WTC11 (cell line): ENCODE data around the gene IFT27. TPM values are rescaled to one million over a fixed set of nuclear protein-coding genes. Genes with fewer than 3 reads are reported as not detected.
A peak's percentile ranks its signal among the peaks of the same experiment; 100 is the strongest.

Experiments
- ATAC-seq: fragments of 200-7000 bp; cut with Tn5 transposase; 2 replicates; pipeline ENCODE4 v1.10.0; 2021; ENCODE audit warnings: mild to moderate bottlenecking, moderate library complexity
- CTCF ChIA-PET: fragments of 300-600 bp; sonication (Branson Sonifier 250); formaldehyde crosslinking; loops from one replicate; lab custom pipeline; 2021; ENCODE audit warnings: antibody characterized with exemption; lab: Charles Lee
- POLR2A ChIA-PET: fragments of 350-600 bp; sonication (Branson Sonifier 250); formaldehyde crosslinking; loops from one replicate; lab custom pipeline; 2021; ENCODE audit warnings: antibody characterized with exemption; lab: Charles Lee
- DNase-seq: peaks from one replicate; pipeline ENCODE4 v3.0.0; 2021; ENCODE audit warnings: low spot score
- H3K27ac Mint-ChIP-seq: 2 replicates; pipeline ENCODE4 v1.8.0; 2021; ENCODE audit warnings: mixed read lengths
- H3K27me3 Mint-ChIP-seq: 2 replicates; pipeline ENCODE4 v1.8.0; 2021; ENCODE audit warnings: low read depth, mild to moderate bottlenecking, moderate library complexity, mixed read lengths
- H3K36me3 Mint-ChIP-seq: 2 replicates; pipeline ENCODE4 v1.8.0; 2021; ENCODE audit warnings: mixed read lengths
- H3K4me1 Mint-ChIP-seq: 2 replicates; pipeline ENCODE4 v1.8.0; 2022; ENCODE audit warnings: mixed read lengths
- H3K4me3 Mint-ChIP-seq: 2 replicates; pipeline ENCODE4 v1.8.0; 2021; ENCODE audit warnings: mild to moderate bottlenecking, moderate library complexity, mixed read lengths
- H3K9me3 Mint-ChIP-seq: 2 replicates; pipeline ENCODE4 v1.8.0; 2021; ENCODE audit warnings: mixed read lengths
- ATF1 ChIP-seq: sonication (generic); formaldehyde crosslinking; IDR thresholded peaks from 2 replicates; pipeline ENCODE4 v1.8.1; 2023; ENCODE audit warnings: mild to moderate bottlenecking, moderate library complexity, missing genetic modification reagents
- EMX1 ChIP-seq: fragments of 250-450 bp; sonication (Bioruptor Pico); IDR thresholded peaks from 2 replicates; pipeline ENCODE4 v1.8.0; 2021; ENCODE audit warnings: mild to moderate bottlenecking
- ESRRA ChIP-seq: sonication (generic); formaldehyde crosslinking; IDR thresholded peaks from 2 replicates; pipeline ENCODE4 v1.8.1; 2022; ENCODE audit warnings: mild to moderate bottlenecking, missing genetic modification reagents, borderline replicate concordance
- FOXJ3 ChIP-seq: sonication (generic); formaldehyde crosslinking; IDR thresholded peaks from 2 replicates; pipeline ENCODE4 v1.9.0; 2021; ENCODE audit warnings: missing genetic modification reagents, mild to moderate bottlenecking, borderline replicate concordance
- GRHL2 ChIP-seq: fragments of 250-450 bp; sonication (Bioruptor Pico); IDR thresholded peaks from 2 replicates; pipeline ENCODE4 v1.8.0; 2022; ENCODE audit warnings: mild to moderate bottlenecking, moderate library complexity; ENCODE audit not compliant: insufficient replicate concordance, severe bottlenecking
- HMGA2 ChIP-seq: fragments of 250-450 bp; sonication (Bioruptor Pico); IDR thresholded peaks from 2 replicates; pipeline ENCODE4 v1.4.0; 2021; ENCODE audit warnings: mild to moderate bottlenecking, moderate library complexity
- IRF2 ChIP-seq: sonication (generic); formaldehyde crosslinking; IDR thresholded peaks from 2 replicates; pipeline ENCODE4 v1.8.0; 2022; ENCODE audit warnings: low read depth, missing genetic modification reagents, borderline replicate concordance
- MYBL2 ChIP-seq: sonication (generic); formaldehyde crosslinking; IDR thresholded peaks from 2 replicates; pipeline ENCODE4 v1.8.1; 2023; ENCODE audit warnings: mild to moderate bottlenecking, moderate library complexity, missing genetic modification reagents
- NFYB ChIP-seq: sonication (generic); formaldehyde crosslinking; conservative IDR thresholded peaks from 2 replicates; pipeline ENCODE4 v1.8.0; 2022; ENCODE audit warnings: low read depth, missing genetic modification reagents
- OVOL2 ChIP-seq: fragments of 250-450 bp; sonication (Bioruptor Pico); IDR thresholded peaks from 2 replicates; pipeline ENCODE4 v1.9.0; 2021; ENCODE audit warnings: mild to moderate bottlenecking, borderline replicate concordance
- PREB ChIP-seq: sonication (generic); formaldehyde crosslinking; IDR thresholded peaks from 2 replicates; pipeline ENCODE4 v1.8.1; 2022; ENCODE audit warnings: mild to moderate bottlenecking, missing genetic modification reagents, moderate library complexity, borderline replicate concordance
- PRRX2 ChIP-seq: fragments of 250-450 bp; sonication (Bioruptor Pico); IDR thresholded peaks from 2 replicates; pipeline ENCODE4 v1.8.0; 2021; ENCODE audit warnings: mild to moderate bottlenecking
- RORB ChIP-seq: fragments of 250-450 bp; sonication (Bioruptor Pico); IDR thresholded peaks from 2 replicates; pipeline ENCODE4 v1.9.0; 2021; ENCODE audit warnings: mild to moderate bottlenecking
- SMAD3 ChIP-seq: sonication (generic); formaldehyde crosslinking; IDR thresholded peaks from 2 replicates; pipeline ENCODE4 v1.8.0; 2022; ENCODE audit warnings: missing genetic modification reagents, mild to moderate bottlenecking, borderline replicate concordance
- USF1 ChIP-seq: sonication (generic); formaldehyde crosslinking; IDR thresholded peaks from 2 replicates; pipeline ENCODE4 v1.8.0; 2022; ENCODE audit warnings: mild to moderate bottlenecking, missing genetic modification reagents
- USF2 ChIP-seq: sonication (generic); formaldehyde crosslinking; IDR thresholded peaks from 2 replicates; pipeline ENCODE4 v1.8.1; 2023; ENCODE audit warnings: mild to moderate bottlenecking, missing genetic modification reagents, moderate library complexity
- ZBTB21 ChIP-seq: sonication (generic); formaldehyde crosslinking; IDR thresholded peaks from 2 replicates; pipeline ENCODE4 v1.8.1; 2023; ENCODE audit warnings: mild to moderate bottlenecking, missing genetic modification reagents, borderline replicate concordance
- ZMAT4 ChIP-seq: fragments of 250-450 bp; sonication (Bioruptor Pico); IDR thresholded peaks from 2 replicates; pipeline ENCODE4 v1.9.0; 2021; ENCODE audit warnings: mild to moderate bottlenecking
- ZNF263 ChIP-seq: sonication (generic); formaldehyde crosslinking; IDR thresholded peaks from 2 replicates; pipeline ENCODE4 v1.8.1; 2022; ENCODE audit warnings: low read depth, mild to moderate bottlenecking, moderate library complexity, missing genetic modification reagents
- ZNF317 ChIP-seq: sonication (generic); formaldehyde crosslinking; IDR thresholded peaks from 2 replicates; pipeline ENCODE4 v1.8.1; 2023; ENCODE audit warnings: low read depth, mild to moderate bottlenecking, moderate library complexity, missing genetic modification reagents, borderline replicate concordance
- ZNF423 ChIP-seq: fragments of 250-450 bp; sonication (Bioruptor Pico); IDR thresholded peaks from 2 replicates; pipeline ENCODE4 v2.1.2; 2022; ENCODE audit warnings: mild to moderate bottlenecking, moderate library complexity
- ZSCAN18 ChIP-seq: fragments of 250-450 bp; sonication (Bioruptor Pico); IDR thresholded peaks from 2 replicates; pipeline ENCODE4 v2.1.2; 2022; ENCODE audit warnings: mild to moderate bottlenecking, moderate library complexity
- total RNA-seq: library from RNA; stranded (reverse); gene quantifications from 3 replicates; pipeline ENCODE4 v1.2.3, GENCODE V29; 2021

The IFT27 gene
- total RNA-seq, 1 experiment from 2014 or later = 47.9 TPM

- CTCF ChIA-PET = no interaction called here
- no peak for DNase-seq
- no peak for ATAC-seq
- Mint-ChIP-seq H3K9me3 (no peaks in the 10 kb centered on the region), H3K27ac (no peak overlapping the region), H3K27me3 (no peaks in the 10 kb centered on the region), H3K36me3 (peaks cover 23% of the 10 kb centered on the region), H3K4me1 (peaks cover 13% of the 10 kb centered on the region), H3K4me3 (no peak overlapping the region)
- TF ChIP-seq PRRX2 (CRISPR knock-in tag) (no peak), ZBTB21 (CRISPR knock-in tag) (no peak), MYBL2 (CRISPR knock-in tag) (no peak), ATF1 (CRISPR knock-in tag) (no peak), ZNF263 (CRISPR knock-in tag) (no peak), GRHL2 (CRISPR knock-in tag) (no peak)
- POLR2A ChIA-PET = no interaction called here
These were observed 13.1 kb downstream of the IFT27 start for GRCh38 chr22:36762687-36763260.

GRCh38 chr22:36761553-36762240, 14.2 kb downstream of the IFT27 start:
- Mint-ChIP-seq H3K27ac (no peak overlapping the region), H3K4me1 (peaks cover 8% of the 10 kb centered on the region), H3K4me3 (no peak overlapping the region), H3K27me3 (no peaks in the 10 kb centered on the region), H3K9me3 (no peaks in the 10 kb centered on the region), H3K36me3 (peaks cover 19% of the 10 kb centered on the region)
- DNase-seq (no peak), ATAC-seq (no peak)
- ChIA-PET CTCF (no interaction called here), POLR2A (no interaction called here)
- TF ChIP-seq USF2 (CRISPR knock-in tag) (0 out of 2 replicates have a peak, but pooled peaks have one; percentile 14), RORB (no peak), ATF1 (CRISPR knock-in tag) (no peak), ZMAT4 (CRISPR knock-in tag) (no peak)

- Mint-ChIP-seq H3K4me3 (no peak overlapping the region), H3K27ac (no peak overlapping the region), H3K36me3 (peaks cover 19% of the 10 kb centered on the region), H3K9me3 (no peaks in the 10 kb centered on the region), H3K27me3 (no peaks in the 10 kb centered on the region), H3K4me1 (0 out of 2 replicates have a peak, but pooled peaks cover under 1% of the 10 kb centered on the region)
- TF ChIP-seq EMX1 (CRISPR knock-in tag) (no peak), SMAD3 (CRISPR knock-in tag) (no peak), GRHL2 (CRISPR knock-in tag) (no peak), OVOL2 (CRISPR knock-in tag) (no peak), ZNF317 (no peak), USF1 (CRISPR knock-in tag) (no peak)
- ATAC-seq (no peak), DNase-seq (no peak)
- ChIA-PET POLR2A (no interaction called here), CTCF (interaction anchor here (0.9 to 1.5 kb wide), 2 partner anchors 191 to 250 kb away, joined by 3 read pairs; no protein-coding TSS in a partner anchor)
These were observed 15.1 kb downstream of the IFT27 start for GRCh38 chr22:36760786-36761185.

- peaks cover 14% of the 10 kb centered on the region for H3K36me3 Mint-ChIP-seq
- H3K9me3 Mint-ChIP-seq = no peaks in the 10 kb centered on the region
- H3K27me3 Mint-ChIP-seq = no peaks in the 10 kb centered on the region
- CTCF ChIA-PET = interaction anchor here (1.1 to 1.5 kb wide), 2 partner anchors 96 to 190 kb away, joined by 3 to 5 read pairs; no protein-coding TSS in a partner anchor
- H3K27ac Mint-ChIP-seq = no peak overlapping the region
- H3K4me3 Mint-ChIP-seq = no peak overlapping the region
- no peaks in the 10 kb centered on the region for H3K4me1 Mint-ChIP-seq
- ATAC-seq = no peak
- POLR2A ChIA-PET = no interaction called here
- DNase-seq = no peak
- TF ChIP-seq PREB (CRISPR knock-in tag) (no peak), ZNF263 (CRISPR knock-in tag) (no peak), HMGA2 (no peak), NFYB (no peak), ZNF423 (no peak), ESRRA (CRISPR knock-in tag) (no peak), IRF2 (no peak), PRRX2 (CRISPR knock-in tag) (no peak), ZSCAN18 (CRISPR knock-in tag) (no peak), FOXJ3 (CRISPR knock-in tag) (no peak)
These were observed 16.3 kb downstream of the IFT27 start for GRCh38 chr22:36759481-36760159.
